Activated CD8-positive, alpha-beta T cell treated with anti-CD3 and anti-CD28 coated beads for 36 hours (primary cell): ENCODE measurements around the gene TAB2. TPM values are rescaled to one million over a fixed set of nuclear protein-coding genes. Genes with fewer than 3 reads are reported as not detected.

Experiments used
- ATAC-seq: fragments of 200-7000 bp; cut with Tn5 transposase; one replicate; pipeline ENCODE4 v1.10.0; 2021; ENCODE audit warnings: mild to moderate bottlenecking, moderate library complexity
- CTCF ChIA-PET: fragments of 350-600 bp; sonication (Branson Sonifier 250); formaldehyde crosslinking; loops from one replicate; lab custom pipeline; 2021; ENCODE audit warnings: antibody characterized with exemption; lab: Charles Lee
- POLR2A ChIA-PET: fragments of 350-600 bp; sonication (Branson Sonifier 250); formaldehyde crosslinking; loops from one replicate; lab custom pipeline; 2021; ENCODE audit warnings: antibody characterized with exemption; lab: Charles Lee
- DNase-seq: peaks from one replicate; pipeline ENCODE4 v3.0.0-alpha.2; 2020
- H3K27ac Mint-ChIP-seq: one replicate; pipeline ENCODE4 v1.8.0; 2021; ENCODE audit warnings: mild to moderate bottlenecking, mixed read lengths
- H3K27me3 Mint-ChIP-seq: one replicate; pipeline ENCODE4 v1.8.0; 2021; ENCODE audit warnings: mixed read lengths
- H3K36me3 Mint-ChIP-seq: one replicate; pipeline ENCODE4 v1.8.0; 2021; ENCODE audit warnings: low read depth, mixed read lengths
- H3K4me1 Mint-ChIP-seq: one replicate; pipeline ENCODE4 v1.8.0; 2021; ENCODE audit warnings: low read depth, mixed read lengths
- H3K4me3 Mint-ChIP-seq: one replicate; pipeline ENCODE4 v1.8.0; 2021; ENCODE audit warnings: mild to moderate bottlenecking, moderate library complexity, mixed read lengths
- H3K9me3 Mint-ChIP-seq: one replicate; pipeline ENCODE4 v1.8.0; 2021; ENCODE audit warnings: mixed read lengths
- intact Hi-C: fragments of 100-400 bp; cut with micrococcal nuclease; formaldehyde crosslinking; loops from one replicate; pipeline ENCODE4 v1.10.0; 2022
- total RNA-seq, 2 experiments: library from RNA; stranded (reverse); gene quantifications; one replicate each; pipeline ENCODE4 v1.2.3, GENCODE V29; 2021
- TF ChIP-seq, protein P1 (sequence below): fragments of 200-600 bp; IDR thresholded peaks from one replicate; pipeline ENCODE4 v1.8.0; 2022; ENCODE audit warnings: antibody characterized with exemption, mild to moderate bottlenecking

TAB2 gene
- total RNA-seq, 2 experiments from 2014 or later: 64.8 to 69.1 TPM

DNA sequence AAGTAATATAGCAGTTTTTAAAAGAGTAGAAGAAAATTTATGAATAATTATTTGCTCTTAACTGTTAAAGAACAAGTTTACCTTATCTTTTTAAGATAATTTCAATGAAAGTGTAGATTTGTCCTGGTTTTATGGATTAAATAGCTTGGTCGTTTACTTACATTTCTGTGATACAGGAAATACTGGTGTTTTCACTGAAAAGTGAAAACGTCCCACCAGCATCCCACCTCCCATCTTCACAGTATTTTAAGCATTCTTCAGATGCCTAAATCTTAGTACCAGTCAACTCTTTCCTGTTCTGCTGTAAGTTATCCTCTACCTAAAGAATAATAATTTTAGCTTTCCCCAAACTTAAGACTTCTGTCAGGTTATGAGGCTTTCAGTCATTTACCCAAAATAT lies 5.8 kb downstream of the TAB2 start:
- ATAC-seq (no peak), DNase-seq (no peak)
- Mint-ChIP-seq H3K9me3 (no peaks in the 10 kb centered on the region), H3K4me3 (peak overlapping the region; percentile 56), H3K27me3 (no peaks in the 10 kb centered on the region), H3K27ac (peak overlapping the region; percentile 87), H3K4me1 (peaks cover 59% of the 10 kb centered on the region), H3K36me3 (peaks cover 60% of the 10 kb centered on the region)
- CTCF ChIA-PET: interaction anchor here (0.7 to 3.3 kb wide), 9 partner anchors 10 to 241 kb away, joined by 3 to 17 read pairs (median 5); no protein-coding TSS in a partner anchor
- TF ChIP-seq, protein P1, sequence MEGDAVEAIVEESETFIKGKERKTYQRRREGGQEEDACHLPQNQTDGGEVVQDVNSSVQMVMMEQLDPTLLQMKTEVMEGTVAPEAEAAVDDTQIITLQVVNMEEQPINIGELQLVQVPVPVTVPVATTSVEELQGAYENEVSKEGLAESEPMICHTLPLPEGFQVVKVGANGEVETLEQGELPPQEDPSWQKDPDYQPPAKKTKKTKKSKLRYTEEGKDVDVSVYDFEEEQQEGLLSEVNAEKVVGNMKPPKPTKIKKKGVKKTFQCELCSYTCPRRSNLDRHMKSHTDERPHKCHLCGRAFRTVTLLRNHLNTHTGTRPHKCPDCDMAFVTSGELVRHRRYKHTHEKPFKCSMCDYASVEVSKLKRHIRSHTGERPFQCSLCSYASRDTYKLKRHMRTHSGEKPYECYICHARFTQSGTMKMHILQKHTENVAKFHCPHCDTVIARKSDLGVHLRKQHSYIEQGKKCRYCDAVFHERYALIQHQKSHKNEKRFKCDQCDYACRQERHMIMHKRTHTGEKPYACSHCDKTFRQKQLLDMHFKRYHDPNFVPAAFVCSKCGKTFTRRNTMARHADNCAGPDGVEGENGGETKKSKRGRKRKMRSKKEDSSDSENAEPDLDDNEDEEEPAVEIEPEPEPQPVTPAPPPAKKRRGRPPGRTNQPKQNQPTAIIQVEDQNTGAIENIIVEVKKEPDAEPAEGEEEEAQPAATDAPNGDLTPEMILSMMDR: no peak
- intact Hi-C loops: loop anchor here (5.0 kb wide), 1 partner anchor 44 kb away; no protein-coding TSS in a partner anchor
- POLR2A ChIA-PET: interaction anchor here (1.7 to 5.3 kb wide), 2 partner anchors 9 to 11 kb away, joined by 5 to 23 read pairs; no protein-coding TSS in a partner anchor

DNA sequence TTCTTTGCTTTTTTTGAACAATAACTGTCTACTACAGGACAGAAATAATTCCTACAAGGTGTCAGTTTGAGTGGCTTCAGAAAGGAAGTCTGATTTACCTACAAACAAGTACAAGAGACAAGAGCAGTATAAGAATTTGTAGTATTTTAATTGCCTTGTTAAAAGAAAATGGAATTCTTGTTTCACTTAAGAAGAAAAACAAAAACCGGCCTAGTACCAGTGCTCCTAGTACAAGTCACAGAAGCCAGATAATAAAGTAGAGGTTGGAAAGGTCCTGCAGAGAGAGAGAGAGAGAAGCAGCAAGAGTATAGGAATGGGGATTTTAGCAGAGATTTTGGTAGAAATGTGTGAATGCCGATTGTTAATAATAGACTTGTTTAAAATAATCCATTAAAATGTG lies 6.4 kb downstream of the TAB2 start:
- DNase-seq (no peak), ATAC-seq (no peak)
- ChIA-PET CTCF (interaction anchor here (1.1 to 3.3 kb wide), 4 partner anchors 9 to 108 kb away, joined by 3 to 17 read pairs (median 9); no protein-coding TSS in a partner anchor), POLR2A (interaction anchor here (1.0 to 5.3 kb wide), 2 partner anchors 11 to 45 kb away, joined by 3 to 23 read pairs; no protein-coding TSS in a partner anchor)
- TF ChIP-seq, protein P1: no peak
- no peaks in the 10 kb centered on the region for H3K9me3 Mint-ChIP-seq
- H3K36me3 Mint-ChIP-seq: peaks cover 59% of the 10 kb centered on the region
- no peaks in the 10 kb centered on the region for H3K27me3 Mint-ChIP-seq
- peak overlapping the region; percentile 56 for H3K4me3 Mint-ChIP-seq
- H3K4me1 Mint-ChIP-seq: peaks cover 65% of the 10 kb centered on the region
- H3K27ac Mint-ChIP-seq: peak overlapping the region; percentile 87
- intact Hi-C loops: loop anchor here (5.0 kb wide), 1 partner anchor 43 kb away; no protein-coding TSS in a partner anchor

DNA sequence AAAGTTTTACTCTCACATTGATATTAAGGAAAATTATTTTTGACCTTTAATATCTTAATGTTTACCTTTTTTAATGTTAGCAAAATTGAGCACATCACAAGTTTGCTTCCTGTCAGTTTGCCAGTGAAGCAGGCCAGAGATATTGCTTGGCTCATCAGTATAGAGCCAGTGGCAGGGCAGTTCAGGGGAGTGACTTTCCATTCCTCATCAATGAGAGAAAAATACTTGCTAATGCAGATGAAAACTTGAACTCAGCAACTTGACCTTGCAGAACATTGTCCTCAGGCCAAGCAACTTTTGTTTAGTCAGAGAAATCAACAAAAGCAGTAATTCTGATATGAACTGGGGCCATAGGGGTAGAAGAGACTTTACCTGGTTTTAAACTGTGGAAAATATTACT lies 6.9 kb downstream of the TAB2 start:
- ATAC-seq: peak; percentile 38
- intact Hi-C loops: loop anchor here (5.0 kb wide), 1 partner anchor 43 kb away; no protein-coding TSS in a partner anchor
- no peaks in the 10 kb centered on the region for H3K9me3 Mint-ChIP-seq
- ChIA-PET CTCF (interaction anchor here (0.8 to 1.2 kb wide), 2 partner anchors 108 to 134 kb away, joined by 3 to 8 read pairs; no protein-coding TSS in a partner anchor), POLR2A (interaction anchor here (1.0 to 5.3 kb wide), 2 partner anchors 10 to 44 kb away, joined by 3 to 23 read pairs; no protein-coding TSS in a partner anchor)
- peak; percentile 21 for DNase-seq
- H3K4me1 Mint-ChIP-seq: peaks cover 70% of the 10 kb centered on the region
- peak overlapping the region; percentile 82 for H3K27ac Mint-ChIP-seq
- TF ChIP-seq, protein P1: no peak
- H3K27me3 Mint-ChIP-seq: no peaks in the 10 kb centered on the region
- peaks cover 57% of the 10 kb centered on the region for H3K36me3 Mint-ChIP-seq
- peak overlapping the region; percentile 36 for H3K4me3 Mint-ChIP-seq

DNA sequence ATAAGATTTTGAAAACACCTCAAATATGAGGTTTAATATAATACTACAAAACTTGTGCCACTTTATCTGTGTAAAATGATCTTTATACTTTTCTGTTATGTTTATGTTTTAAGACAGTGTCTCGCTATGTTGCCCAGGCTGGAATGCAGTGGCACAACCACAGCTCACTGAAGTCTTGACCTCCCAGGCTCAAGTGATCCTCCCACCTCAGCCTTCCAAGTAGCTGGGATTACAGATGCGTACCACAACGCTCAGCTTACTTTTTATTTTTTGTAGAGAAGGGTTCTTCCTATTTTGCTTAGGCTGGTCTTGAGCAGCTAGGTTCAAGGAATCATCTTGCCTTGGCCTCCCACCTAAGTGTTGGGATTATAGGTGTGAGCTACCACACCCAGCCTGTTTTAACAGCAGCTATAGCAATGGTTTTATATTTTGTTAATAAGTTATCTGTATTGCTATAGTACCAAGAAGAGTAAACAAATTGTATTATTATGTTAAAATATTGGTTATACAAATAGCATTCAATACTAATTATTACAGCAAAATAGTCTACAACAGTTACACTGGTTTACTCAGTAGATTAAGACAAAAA lies 8.2 kb downstream of the TAB2 start:
- no peaks in the 10 kb centered on the region for H3K27me3 Mint-ChIP-seq
- H3K27ac Mint-ChIP-seq: peak overlapping the region; percentile 66
- TF ChIP-seq, protein P1: no peak

More for the DNA sequence above, 8.2 kb downstream of the TAB2 start:
- H3K36me3 Mint-ChIP-seq: peaks cover 59% of the 10 kb centered on the region
- H3K4me3 Mint-ChIP-seq: no peak overlapping the region
- peaks cover 79% of the 10 kb centered on the region for H3K4me1 Mint-ChIP-seq
- ATAC-seq: no peak
- no peak for DNase-seq
- POLR2A ChIA-PET: interaction anchor here (0.7 to 5.3 kb wide), 5 partner anchors 9 to 233 kb away, joined by 3 to 23 read pairs (median 3); no protein-coding TSS in a partner anchor
- no peaks in the 10 kb centered on the region for H3K9me3 Mint-ChIP-seq
- CTCF ChIA-PET: interaction anchor here (0.8 to 1.2 kb wide), 4 partner anchors 9 to 107 kb away, joined by 3 to 8 read pairs (median 3); partner anchors contain the start of gene TAB2
- intact Hi-C loops: no loop called here
